Endothelial cell of umbilical vein (primary cell): Measurements from ENCODE around the gene CD1D. TPM values are rescaled to one million over a fixed set of nuclear protein-coding genes. Genes with fewer than 3 reads are reported as not detected.

Experiments
- BruUV-seq: library from RNA; stranded (reverse); fragments of 400-500 nt; replicated peaks from 2 replicates; lab custom pipeline; 2021; lab: Mats Ljungman, UMichigan
- CTCF ChIA-PET: fragments of 300-600, 350-600 bp; sonication (Branson Sonifier 250); formaldehyde crosslinking; loops from one replicate; lab custom pipeline; 2021; ENCODE audit warnings: antibody characterized with exemption, inconsistent platforms; lab: Charles Lee
- POLR2A ChIA-PET: fragments of 300-600, 350-600 bp; sonication (Branson Sonifier 250); formaldehyde crosslinking; loops from one replicate; lab custom pipeline; 2021; ENCODE audit warnings: antibody characterized with exemption, inconsistent platforms; lab: Charles Lee
- DNase-seq: peaks from one replicate; pipeline ENCODE4 v3.0.0-alpha.2; 2011; ENCODE audit warnings: low read depth, low spot score
- FAIRE-seq: peaks from 2 replicates; lab custom pipeline; 2011; peaks lifted over from hg19 to GRCh38; lab: Jason Lieb, UNC
- H2AFZ ChIP-seq: 2 replicates; pipeline ENCODE4 v1.6.0; 2012; ENCODE audit warnings: low read depth, low read length, control low read depth, inconsistent platforms
- H3K27ac ChIP-seq: 2 replicates; pipeline ENCODE4 v1.5.1; 2011; ENCODE audit warnings: low read depth, mild to moderate bottlenecking, control low read depth, low read length, moderate library complexity; ENCODE audit not compliant: insufficient read depth
- H3K27me3 ChIP-seq, 2 experiments: 2 replicates each; pipeline versions ENCODE4 v1.6.0 to v1.6.1; 2011; ENCODE audit warnings: low read length in 2 of 2, mixed read lengths in 1 of 2; ENCODE audit not compliant: control insufficient read depth in 2 of 2, insufficient read depth in 2 of 2
- H3K36me3 ChIP-seq, 2 experiments: 2 replicates in 1 of 2; 3 replicates in 1 of 2; pipeline ENCODE4 v1.5.1; 2011; ENCODE audit warnings: low read length in 2 of 2, mild to moderate bottlenecking in 1 of 2, moderate library complexity in 1 of 2; ENCODE audit not compliant: control insufficient read depth in 2 of 2, insufficient read depth in 2 of 2; ENCODE audit errors: extremely low read depth in 1 of 2
- H3K4me1 ChIP-seq: 3 replicates; pipeline ENCODE4 v1.5.1; 2011; ENCODE audit warnings: mild to moderate bottlenecking, low read length; ENCODE audit not compliant: control insufficient read depth, insufficient read depth; ENCODE audit errors: extremely low read depth
- H3K4me2 ChIP-seq: 2 replicates; pipeline ENCODE4 v1.6.1; 2011; ENCODE audit warnings: low read length, control low read depth, mixed read lengths; ENCODE audit not compliant: insufficient read depth
- H3K4me3 ChIP-seq, 3 experiments: fragments of 200-600 bp in 1 of 3; sonication (generic), shearing (Covaris generic) in 1 of 3; replicated peaks in 1 of 3; 2 replicates each; pipeline ENCODE4 v1.5.1; 2011 to 2016; ENCODE audit warnings: control low read depth in 3 of 3, low read length in 3 of 3, mild to moderate bottlenecking in 2 of 3, inconsistent platforms in 1 of 3, low read depth in 1 of 3, moderate library complexity in 1 of 3; ENCODE audit not compliant: insufficient read depth in 1 of 3
- H3K79me2 ChIP-seq: 2 replicates; pipeline ENCODE4 v1.6.0; 2012; ENCODE audit warnings: low read length, inconsistent platforms; ENCODE audit not compliant: control insufficient read depth, insufficient read depth
- H3K9ac ChIP-seq: replicated peaks from 2 replicates; pipeline ENCODE3; 2011; ENCODE audit warnings: low read length, control low read depth; ENCODE audit not compliant: insufficient read depth; ENCODE audit errors: extremely low read depth
- H3K9me1 ChIP-seq: replicated peaks from 3 replicates; pipeline ENCODE4 v1.6.0; 2011; ENCODE audit warnings: mild to moderate bottlenecking, low read length; ENCODE audit not compliant: control insufficient read depth, insufficient read depth; ENCODE audit errors: extremely low read depth
- H3K9me3 ChIP-seq: replicated peaks from 2 replicates; pipeline ENCODE4 v1.5.1; 2012; ENCODE audit warnings: low read length, inconsistent platforms; ENCODE audit not compliant: control insufficient read depth, insufficient read depth
- H4K20me1 ChIP-seq: replicated peaks from 2 replicates; pipeline ENCODE3; 2011; ENCODE audit warnings: mild to moderate bottlenecking, low read length; ENCODE audit not compliant: control insufficient read depth, insufficient read depth; ENCODE audit errors: extremely low read depth
- EZH2 ChIP-seq: IDR thresholded peaks from 2 replicates; pipeline ENCODE4 v1.6.1; 2012; ENCODE audit warnings: borderline replicate concordance, low read depth, mild to moderate bottlenecking, moderate library complexity, low read length, inconsistent platforms; ENCODE audit not compliant: severe bottlenecking
- FOS ChIP-seq: IDR thresholded peaks from 2 replicates; pipeline ENCODE4 v1.6.1; 2011; ENCODE audit warnings: mild to moderate bottlenecking, low read length, moderate library complexity, borderline replicate concordance; ENCODE audit not compliant: insufficient read depth
- GATA2 ChIP-seq: IDR thresholded peaks from 2 replicates; pipeline ENCODE4 v1.7.0; 2011; ENCODE audit warnings: low read depth, mild to moderate bottlenecking, moderate library complexity, mixed read lengths, low read length; ENCODE audit not compliant: insufficient read length, insufficient read depth
- JUN ChIP-seq: IDR thresholded peaks from 2 replicates; pipeline ENCODE4 v1.6.1; 2011; ENCODE audit warnings: borderline replicate concordance, low read depth; ENCODE audit not compliant: insufficient read length, insufficient read depth
- MYC ChIP-seq: IDR thresholded peaks from one replicate; pipeline ENCODE4 v1.6.1; 2011; ENCODE audit warnings: mild to moderate bottlenecking, low read depth, low read length
- POLR2A ChIP-seq: IDR thresholded peaks from 2 replicates; pipeline ENCODE4 v1.6.1; 2012; ENCODE audit warnings: low read depth, mild to moderate bottlenecking, control low read depth, low read length
- POLR2AphosphoS5 ChIP-seq: IDR thresholded peaks from 2 replicates; pipeline ENCODE4 v1.6.1; 2012; ENCODE audit warnings: low read depth, mild to moderate bottlenecking, control low read depth, low read length, moderate library complexity; ENCODE audit not compliant: insufficient read depth
- dilution Hi-C: fragments of 300-500 bp; cut with MboI; formaldehyde crosslinking; loops from one replicate; pipeline ENCODE4 v1.15.0; 2019; ENCODE audit warnings: low sequenced_read_pairs; ENCODE audit not compliant: extremely low pct_ligation_motif_present
- intact Hi-C: fragments of 100-400 bp; cut with micrococcal nuclease; formaldehyde crosslinking; loops from one replicate; pipeline ENCODE4 v1.10.0; 2022
- polyA plus RNA-seq, 4 experiments: library from polyadenylated mRNA; depleted of rRNA in 3 of 4; stranded (reverse) in 3 of 4; unstranded in 1 of 4; fragments of >200 nt; gene quantifications; 2 replicates each; pipeline versions ENCODE4 v1.2.1 to v1.2.3, GENCODE V29; 2011 to 2012; ENCODE audit warnings: missing spikeins in 1 of 4
- total RNA-seq: library from RNA; stranded (reverse); gene quantifications from 2 replicates; pipeline ENCODE4 v1.2.3, GENCODE V29; 2021
- TF ChIP-seq, protein P1 (sequence below), 2 donors: IDR thresholded peaks; 1 replicate in 1 of 2; 2 replicates in 1 of 2; pipeline ENCODE4 v1.5.1; 2011; ENCODE audit warnings: low read length in 2 of 2, mild to moderate bottlenecking in 2 of 2, moderate library complexity in 2 of 2, control low read depth in 1 of 2, inconsistent platforms in 1 of 2, low read depth in 1 of 2; ENCODE audit not compliant: insufficient read depth in 1 of 2; ENCODE audit errors: extremely low read depth in 1 of 2
- TF ChIP-seq, protein P2 (sequence below): IDR thresholded peaks from 2 replicates; pipeline ENCODE4 v1.6.1; 2011; ENCODE audit not compliant: insufficient read depth, insufficient read length

The CD1D gene
- total and polyA plus RNA-seq, 2 donors (not counting 3 experiments of a cell fraction or from before 2014, with no cell fraction given), result not detected

DNA sequence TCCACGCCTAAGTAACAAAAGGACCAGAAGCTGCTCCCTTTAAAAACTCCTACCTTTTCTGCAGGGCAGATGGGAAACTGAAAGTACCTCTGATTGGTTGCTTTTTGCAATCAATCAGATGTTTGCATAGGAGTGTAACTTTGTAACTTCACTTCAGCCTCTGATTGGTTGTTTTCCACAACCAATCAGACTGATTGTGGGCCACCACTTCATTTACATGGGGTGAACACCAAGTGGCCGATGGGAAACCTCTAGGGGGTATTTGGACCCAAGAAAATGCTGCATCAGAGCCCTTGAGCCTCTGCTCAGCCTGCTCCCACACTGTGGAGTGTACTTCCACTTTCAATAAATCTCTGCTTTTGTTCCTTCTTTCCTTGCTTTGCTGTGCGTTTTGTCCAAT is 32.8 kb upstream of the CD1D start:
- Histone ChIP-seq H3K27ac (no peak overlapping the region), H3K36me3 (no peaks in the 10 kb centered on the region), H3K4me1 (peaks cover 14% of the 10 kb centered on the region), H3K4me3 (no peak overlapping the region), H2AFZ (no peak overlapping the region), H3K9me1 (no peaks in the 10 kb centered on the region), H3K9me3 (no peaks in the 10 kb centered on the region), H3K4me2 (no peak overlapping the region), H3K9ac (no peak overlapping the region), H4K20me1 (no peaks in the 10 kb centered on the region), H3K79me2 (no peaks in the 10 kb centered on the region), H3K27me3 (peaks cover 4 to 8% of the 10 kb centered on the region in 2 experiments)
- intact Hi-C loops, result no loop called here
- no peak for DNase-seq
- POLR2A ChIA-PET, result no interaction called here
- FAIRE-seq, result no peak
- TF ChIP-seq POLR2AphosphoS5 (no peak), JUN (no peak), MYC (no peak), GATA2 (no peak), EZH2 (no peak), POLR2A (no peak), FOS (no peak)
- TF ChIP-seq, protein P1, sequence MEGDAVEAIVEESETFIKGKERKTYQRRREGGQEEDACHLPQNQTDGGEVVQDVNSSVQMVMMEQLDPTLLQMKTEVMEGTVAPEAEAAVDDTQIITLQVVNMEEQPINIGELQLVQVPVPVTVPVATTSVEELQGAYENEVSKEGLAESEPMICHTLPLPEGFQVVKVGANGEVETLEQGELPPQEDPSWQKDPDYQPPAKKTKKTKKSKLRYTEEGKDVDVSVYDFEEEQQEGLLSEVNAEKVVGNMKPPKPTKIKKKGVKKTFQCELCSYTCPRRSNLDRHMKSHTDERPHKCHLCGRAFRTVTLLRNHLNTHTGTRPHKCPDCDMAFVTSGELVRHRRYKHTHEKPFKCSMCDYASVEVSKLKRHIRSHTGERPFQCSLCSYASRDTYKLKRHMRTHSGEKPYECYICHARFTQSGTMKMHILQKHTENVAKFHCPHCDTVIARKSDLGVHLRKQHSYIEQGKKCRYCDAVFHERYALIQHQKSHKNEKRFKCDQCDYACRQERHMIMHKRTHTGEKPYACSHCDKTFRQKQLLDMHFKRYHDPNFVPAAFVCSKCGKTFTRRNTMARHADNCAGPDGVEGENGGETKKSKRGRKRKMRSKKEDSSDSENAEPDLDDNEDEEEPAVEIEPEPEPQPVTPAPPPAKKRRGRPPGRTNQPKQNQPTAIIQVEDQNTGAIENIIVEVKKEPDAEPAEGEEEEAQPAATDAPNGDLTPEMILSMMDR (IDR thresholded peaks at IDR 0.05; ENCODE audit: extremely low read depth in 1 of 2, insufficient read depth in 1 of 2, low read depth in 1 of 2, low read length in 2 of 2), result no peak
- TF ChIP-seq, protein P2, sequence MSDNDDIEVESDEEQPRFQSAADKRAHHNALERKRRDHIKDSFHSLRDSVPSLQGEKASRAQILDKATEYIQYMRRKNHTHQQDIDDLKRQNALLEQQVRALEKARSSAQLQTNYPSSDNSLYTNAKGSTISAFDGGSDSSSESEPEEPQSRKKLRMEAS, result no peak
- CTCF ChIA-PET, result no interaction called here
- dilution Hi-C loops, result no loop called here
- BruUV-seq, result no TSS peak
